ENCODE data around the gene FOLR1.
"Not testable (repeated sequence)": the region's sequence is repeated elsewhere in the genome, so short reads cannot be mapped to it uniquely, and the experiment has no call there.

FOLR1 gene

DNA sequence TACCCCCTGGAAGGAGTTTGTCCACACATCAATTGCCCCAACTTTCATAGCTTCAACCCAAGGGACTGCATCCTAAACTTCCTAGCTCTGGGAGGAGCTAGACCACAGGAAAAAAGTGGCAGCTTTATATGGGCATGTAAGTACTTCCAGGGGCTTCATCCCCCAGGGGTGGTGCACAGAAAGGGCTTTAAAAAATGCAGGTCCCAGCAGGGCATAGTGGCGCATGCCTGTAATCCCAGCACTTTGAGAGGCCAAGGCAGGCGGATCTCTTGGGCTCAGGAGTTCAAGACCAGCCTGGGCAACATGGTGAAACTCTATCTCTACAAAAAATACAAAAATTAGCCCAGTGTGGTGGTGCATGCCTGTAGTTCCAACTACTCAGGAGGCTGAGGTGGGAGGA is 14.9 kb downstream of the FOLR1 start:
- H3K4me1 ChIP-seq (ENCODE audit: control insufficient read depth in 1 of 2, insufficient read depth in 2 of 2, low read length in 2 of 2); H3K9me3 ChIP-seq (ENCODE audit: control insufficient read depth in 1 of 2, low read length in 2 of 2); H3K36me3 ChIP-seq (ENCODE audit: control insufficient read depth in 1 of 2, insufficient read depth in 2 of 2, low read length in 2 of 2); H3K27me3 ChIP-seq (ENCODE audit: control insufficient read depth in 1 of 2, insufficient read depth in 2 of 2, low read length in 2 of 2); H3K4me3 ChIP-seq (ENCODE audit: low read depth in 1 of 2, low read length in 2 of 2); H3K27ac ChIP-seq (ENCODE audit: low read depth, low read length); H3K9ac ChIP-seq (ENCODE audit: low read depth in 1 of 2, low read length in 2 of 2): not testable (repeated sequence)

DNA sequence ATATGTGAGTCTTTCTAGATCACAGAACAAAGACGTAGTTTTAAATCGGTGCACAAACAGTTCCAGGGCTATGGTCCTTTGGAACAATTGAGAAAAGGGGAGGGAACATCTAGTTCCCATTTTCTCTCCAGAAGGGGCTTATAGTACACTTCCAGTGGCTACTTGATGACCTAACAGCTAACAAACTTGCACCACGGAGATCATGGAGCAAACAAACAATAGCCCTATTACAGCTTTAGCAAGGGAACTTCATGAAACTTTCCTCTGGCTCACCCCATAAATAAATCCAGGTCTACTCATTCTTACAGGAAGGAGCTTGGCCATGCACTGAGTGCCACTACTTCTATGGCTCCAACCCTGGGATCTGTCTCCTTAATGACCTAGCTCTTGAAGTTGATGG is 16.3 kb downstream of the FOLR1 start:
- Histone ChIP-seq H3K36me3 (ENCODE audit: control insufficient read depth in 1 of 2, insufficient read depth in 2 of 2, low read length in 2 of 2) (no peaks in the 10 kb centered on the region), H3K27me3 (ENCODE audit: control insufficient read depth in 1 of 2, insufficient read depth in 2 of 2, low read length in 2 of 2) (no peaks in the 10 kb centered on the region), H3K9ac (ENCODE audit: low read depth in 1 of 2, low read length in 2 of 2) (no peak overlapping the region), H3K4me1 (ENCODE audit: control insufficient read depth in 1 of 2, insufficient read depth in 2 of 2, low read length in 2 of 2) (no peaks in the 10 kb centered on the region), H3K4me3 (ENCODE audit: low read depth in 1 of 2, low read length in 2 of 2) (no peak overlapping the region), H3K27ac (ENCODE audit: low read depth, low read length) (no peak overlapping the region), H3K9me3 (ENCODE audit: control insufficient read depth in 1 of 2, low read length in 2 of 2) (no peaks in the 10 kb centered on the region)

DNA sequence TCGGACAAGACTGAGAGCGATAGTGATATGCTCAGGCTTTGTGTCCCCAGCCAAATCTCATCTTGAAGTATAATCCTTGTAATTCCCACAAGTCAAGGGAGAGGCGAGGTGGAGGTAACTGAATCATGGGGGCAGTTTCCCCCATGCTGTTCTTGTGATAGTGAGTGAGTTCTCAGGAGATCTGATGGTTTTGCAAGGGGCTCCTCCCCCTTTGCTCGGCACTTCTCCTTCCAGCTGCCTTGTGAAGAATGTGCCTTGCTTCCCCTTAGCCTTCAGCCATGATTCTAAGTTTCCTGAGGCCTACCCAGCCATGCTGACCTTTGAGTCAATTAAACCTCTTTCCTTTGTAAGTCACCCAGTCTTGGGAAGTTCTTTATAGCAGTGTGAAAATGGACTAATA is 17.2 kb downstream of the FOLR1 start:
- Histone ChIP-seq H3K27me3 (ENCODE audit: control insufficient read depth in 1 of 2, insufficient read depth in 2 of 2, low read length in 2 of 2) (no peaks in the 10 kb centered on the region), H3K9ac (ENCODE audit: low read depth in 1 of 2, low read length in 2 of 2) (no peak overlapping the region), H3K4me3 (ENCODE audit: low read depth in 1 of 2, low read length in 2 of 2) (no peak overlapping the region), H3K27ac (ENCODE audit: low read depth, low read length) (no peak overlapping the region), H3K9me3 (ENCODE audit: control insufficient read depth in 1 of 2, low read length in 2 of 2) (no peaks in the 10 kb centered on the region), H3K4me1 (ENCODE audit: control insufficient read depth in 1 of 2, insufficient read depth in 2 of 2, low read length in 2 of 2) (no peaks in the 10 kb centered on the region), H3K36me3 (ENCODE audit: control insufficient read depth in 1 of 2, insufficient read depth in 2 of 2, low read length in 2 of 2) (no peaks in the 10 kb centered on the region)

DNA sequence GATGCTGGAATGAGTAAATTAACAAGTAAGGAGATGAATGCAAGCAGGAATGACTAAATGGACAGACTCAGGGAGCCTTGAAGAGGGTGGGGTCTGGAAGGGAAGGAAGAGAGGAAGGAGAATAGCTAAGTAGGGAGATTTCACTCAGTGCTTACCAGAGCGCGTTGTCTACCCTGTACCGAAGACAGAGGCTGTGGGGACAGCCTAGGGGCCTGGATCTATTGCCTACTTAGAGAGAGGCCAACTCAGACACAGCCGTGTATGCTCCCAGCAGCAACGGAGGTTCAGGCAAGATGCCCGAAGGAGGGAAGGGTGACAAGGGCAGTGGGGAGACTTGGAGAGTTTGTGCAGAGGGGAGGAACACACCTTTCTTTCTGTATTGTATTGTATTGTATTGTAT is 24.7 kb downstream of the FOLR1 start, which contains the start of gene FOLR2:
Gene FOLR2, plus strand, starts transcription at position 157 of the 400 bp plus-strand sequence. CDS start 1,791 bp downstream, outside the sequence.
- Histone ChIP-seq H3K4me1 (ENCODE audit: control insufficient read depth in 1 of 2, insufficient read depth in 2 of 2, low read length in 2 of 2) (peaks cover 0 to 3% of the 10 kb centered on the region in 2 donors), H3K27ac (ENCODE audit: low read depth, low read length) (no peak within 1 kb of the TSS), H3K4me3 (ENCODE audit: low read depth in 1 of 2, low read length in 2 of 2) (no peak within 1 kb of the TSS), H3K36me3 (ENCODE audit: control insufficient read depth in 1 of 2, insufficient read depth in 2 of 2, low read length in 2 of 2) (no peaks in the 10 kb centered on the region), H3K9ac (ENCODE audit: low read depth in 1 of 2, low read length in 2 of 2) (no peak within 1 kb of the TSS), H3K9me3 (ENCODE audit: control insufficient read depth in 1 of 2, low read length in 2 of 2) (no peaks in the 10 kb centered on the region), H3K27me3 (ENCODE audit: control insufficient read depth in 1 of 2, insufficient read depth in 2 of 2, low read length in 2 of 2) (peaks cover 5 to 6% of the 10 kb centered on the region in 2 donors)

DNA sequence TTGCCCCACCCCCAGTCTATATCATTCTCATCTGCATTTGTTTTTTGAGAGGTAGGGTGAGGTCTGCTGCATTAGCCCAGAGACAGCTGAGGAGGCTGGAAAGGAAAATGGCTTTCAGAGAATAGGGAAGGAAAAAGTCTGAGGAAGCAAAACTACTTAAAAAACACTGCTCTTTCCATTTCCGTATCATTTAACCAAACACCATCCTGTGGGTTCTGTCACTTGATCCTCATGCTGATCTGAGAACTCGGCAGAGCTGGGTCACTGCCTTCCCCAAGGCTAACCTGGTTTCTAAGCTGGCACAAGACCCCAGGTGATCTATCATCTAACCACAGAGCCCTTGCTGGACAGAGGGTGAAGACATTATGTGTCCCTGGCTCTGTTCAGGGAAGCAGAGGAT is 25.9 kb downstream of the FOLR1 start:
- no peaks in the 10 kb centered on the region for H3K36me3 ChIP-seq (ENCODE audit: control insufficient read depth in 1 of 2, insufficient read depth in 2 of 2, low read length in 2 of 2)
- no peak overlapping the region for H3K27ac ChIP-seq (ENCODE audit: low read depth, low read length)
- peaks cover 5 to 6% of the 10 kb centered on the region in 2 donors for H3K27me3 ChIP-seq (ENCODE audit: control insufficient read depth in 1 of 2, insufficient read depth in 2 of 2, low read length in 2 of 2)
- no peak overlapping the region for H3K9ac ChIP-seq (ENCODE audit: low read depth in 1 of 2, low read length in 2 of 2)
- H3K9me3 ChIP-seq (ENCODE audit: control insufficient read depth in 1 of 2, low read length in 2 of 2) = no peaks in the 10 kb centered on the region
- H3K4me3 ChIP-seq (ENCODE audit: low read depth in 1 of 2, low read length in 2 of 2) = no peak overlapping the region
- peaks cover 8 to 15% of the 10 kb centered on the region in 2 donors for H3K4me1 ChIP-seq (ENCODE audit: control insufficient read depth in 1 of 2, insufficient read depth in 2 of 2, low read length in 2 of 2)

DNA sequence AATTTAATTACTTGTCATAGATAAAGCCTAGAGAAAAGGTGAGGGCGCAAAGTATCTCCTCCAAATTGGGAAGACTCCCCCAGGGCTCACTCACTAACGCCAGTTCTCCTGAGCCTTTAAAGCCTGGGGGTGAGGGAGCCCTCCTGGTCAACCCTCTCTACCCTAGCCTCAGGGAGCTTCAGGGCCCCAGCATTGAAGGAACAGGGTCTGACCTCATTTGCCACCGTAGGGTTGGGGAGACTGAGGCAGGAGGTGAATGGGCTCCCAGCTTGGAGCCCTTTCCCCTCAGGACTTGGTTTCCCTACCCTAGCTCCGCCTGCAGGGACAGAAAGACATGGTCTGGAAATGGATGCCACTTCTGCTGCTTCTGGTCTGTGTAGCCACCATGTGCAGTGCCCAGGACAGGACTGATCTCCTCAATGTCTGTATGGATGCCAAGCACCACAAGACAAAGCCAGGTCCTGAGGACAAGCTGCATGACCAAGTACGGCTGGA is 26.4 kb downstream of the FOLR1 start:
- Histone ChIP-seq H3K4me3 (ENCODE audit: low read depth in 1 of 2, low read length in 2 of 2) (peak overlapping the region in 1 of 2 donors; percentile 36), H3K9ac (ENCODE audit: low read depth in 1 of 2, low read length in 2 of 2) (no peak overlapping the region), H3K36me3 (ENCODE audit: control insufficient read depth in 1 of 2, insufficient read depth in 2 of 2, low read length in 2 of 2) (no peaks in the 10 kb centered on the region), H3K27ac (ENCODE audit: low read depth, low read length) (no peak overlapping the region), H3K4me1 (ENCODE audit: control insufficient read depth in 1 of 2, insufficient read depth in 2 of 2, low read length in 2 of 2) (peaks cover 8 to 15% of the 10 kb centered on the region in 2 donors), H3K9me3 (ENCODE audit: control insufficient read depth in 1 of 2, low read length in 2 of 2) (no peaks in the 10 kb centered on the region), H3K27me3 (ENCODE audit: control insufficient read depth in 1 of 2, insufficient read depth in 2 of 2, low read length in 2 of 2) (peaks cover 5 to 6% of the 10 kb centered on the region in 2 donors)

DNA sequence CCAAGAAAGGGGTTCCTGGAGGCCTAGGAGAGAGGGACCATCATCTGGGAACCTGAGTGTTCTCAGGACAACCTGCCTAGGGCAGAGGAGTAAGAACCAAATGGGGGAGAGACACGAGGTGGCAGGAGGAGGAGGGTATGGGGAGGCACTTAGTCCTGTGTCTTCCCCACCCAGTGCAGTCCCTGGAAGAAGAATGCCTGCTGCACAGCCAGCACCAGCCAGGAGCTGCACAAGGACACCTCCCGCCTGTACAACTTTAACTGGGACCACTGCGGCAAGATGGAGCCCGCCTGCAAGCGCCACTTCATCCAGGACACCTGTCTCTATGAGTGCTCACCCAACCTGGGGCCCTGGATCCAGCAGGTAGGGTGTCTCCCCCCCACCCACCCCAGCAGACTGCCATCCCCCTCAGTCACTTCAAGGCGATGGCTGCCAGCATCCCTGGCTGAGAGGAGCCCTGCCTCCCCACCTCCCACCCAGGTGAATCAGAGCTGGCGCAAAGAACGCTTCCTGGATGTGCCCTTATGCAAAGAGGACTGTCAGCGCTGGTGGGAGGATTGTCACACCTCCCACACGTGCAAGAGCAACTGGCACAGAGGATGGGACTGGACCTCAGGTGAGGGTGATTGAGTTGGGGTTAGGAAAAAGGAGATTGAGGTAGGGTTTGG is 28.9 kb downstream of the FOLR1 start:
- H3K4me3 ChIP-seq (ENCODE audit: low read depth in 1 of 2, low read length in 2 of 2) = no peak overlapping the region
- H3K27me3 ChIP-seq (ENCODE audit: control insufficient read depth in 1 of 2, insufficient read depth in 2 of 2, low read length in 2 of 2) = peaks cover 5 to 6% of the 10 kb centered on the region in 2 donors
- H3K9me3 ChIP-seq (ENCODE audit: control insufficient read depth in 1 of 2, low read length in 2 of 2) = no peaks in the 10 kb centered on the region
- H3K9ac ChIP-seq (ENCODE audit: low read depth in 1 of 2, low read length in 2 of 2) = no peak overlapping the region
- no peak overlapping the region for H3K27ac ChIP-seq (ENCODE audit: low read depth, low read length)
- H3K4me1 ChIP-seq (ENCODE audit: control insufficient read depth in 1 of 2, insufficient read depth in 2 of 2, low read length in 2 of 2) = peaks cover 15 to 24% of the 10 kb centered on the region in 2 donors
- H3K36me3 ChIP-seq (ENCODE audit: control insufficient read depth in 1 of 2, insufficient read depth in 2 of 2, low read length in 2 of 2) = no peaks in the 10 kb centered on the region

DNA sequence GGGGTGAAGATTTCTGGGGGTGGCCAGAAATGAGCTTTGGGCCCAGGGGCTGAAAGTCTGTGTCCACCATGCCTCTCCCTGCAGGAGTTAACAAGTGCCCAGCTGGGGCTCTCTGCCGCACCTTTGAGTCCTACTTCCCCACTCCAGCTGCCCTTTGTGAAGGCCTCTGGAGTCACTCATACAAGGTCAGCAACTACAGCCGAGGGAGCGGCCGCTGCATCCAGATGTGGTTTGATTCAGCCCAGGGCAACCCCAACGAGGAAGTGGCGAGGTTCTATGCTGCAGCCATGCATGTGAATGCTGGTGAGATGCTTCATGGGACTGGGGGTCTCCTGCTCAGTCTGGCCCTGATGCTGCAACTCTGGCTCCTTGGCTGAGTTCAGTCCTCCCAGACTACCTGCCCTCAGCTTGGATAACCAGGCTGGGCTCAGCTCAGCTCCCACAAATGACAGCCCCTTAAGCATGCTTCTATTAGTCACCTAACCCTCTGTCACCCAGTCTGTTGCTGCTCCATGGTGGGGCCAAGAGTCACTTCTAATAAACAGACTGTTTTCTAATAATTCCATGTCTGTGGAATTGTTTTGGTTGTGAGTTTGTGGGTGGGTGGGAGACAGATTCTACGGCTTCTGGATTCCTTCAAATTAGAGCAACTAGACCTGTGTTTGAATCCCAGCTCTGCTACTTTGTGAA is 29.6 kb downstream of the FOLR1 start:
- Histone ChIP-seq H3K4me3 (ENCODE audit: low read depth in 1 of 2, low read length in 2 of 2) (no peak overlapping the region), H3K27me3 (ENCODE audit: control insufficient read depth in 1 of 2, insufficient read depth in 2 of 2, low read length in 2 of 2) (peaks cover 5 to 6% of the 10 kb centered on the region in 2 donors), H3K36me3 (ENCODE audit: control insufficient read depth in 1 of 2, insufficient read depth in 2 of 2, low read length in 2 of 2) (no peaks in the 10 kb centered on the region), H3K27ac (ENCODE audit: low read depth, low read length) (no peak overlapping the region), H3K9ac (ENCODE audit: low read depth in 1 of 2, low read length in 2 of 2) (no peak overlapping the region), H3K9me3 (ENCODE audit: control insufficient read depth in 1 of 2, low read length in 2 of 2) (no peaks in the 10 kb centered on the region), H3K4me1 (ENCODE audit: control insufficient read depth in 1 of 2, insufficient read depth in 2 of 2, low read length in 2 of 2) (peaks cover 16 to 25% of the 10 kb centered on the region in 2 donors)

DNA sequence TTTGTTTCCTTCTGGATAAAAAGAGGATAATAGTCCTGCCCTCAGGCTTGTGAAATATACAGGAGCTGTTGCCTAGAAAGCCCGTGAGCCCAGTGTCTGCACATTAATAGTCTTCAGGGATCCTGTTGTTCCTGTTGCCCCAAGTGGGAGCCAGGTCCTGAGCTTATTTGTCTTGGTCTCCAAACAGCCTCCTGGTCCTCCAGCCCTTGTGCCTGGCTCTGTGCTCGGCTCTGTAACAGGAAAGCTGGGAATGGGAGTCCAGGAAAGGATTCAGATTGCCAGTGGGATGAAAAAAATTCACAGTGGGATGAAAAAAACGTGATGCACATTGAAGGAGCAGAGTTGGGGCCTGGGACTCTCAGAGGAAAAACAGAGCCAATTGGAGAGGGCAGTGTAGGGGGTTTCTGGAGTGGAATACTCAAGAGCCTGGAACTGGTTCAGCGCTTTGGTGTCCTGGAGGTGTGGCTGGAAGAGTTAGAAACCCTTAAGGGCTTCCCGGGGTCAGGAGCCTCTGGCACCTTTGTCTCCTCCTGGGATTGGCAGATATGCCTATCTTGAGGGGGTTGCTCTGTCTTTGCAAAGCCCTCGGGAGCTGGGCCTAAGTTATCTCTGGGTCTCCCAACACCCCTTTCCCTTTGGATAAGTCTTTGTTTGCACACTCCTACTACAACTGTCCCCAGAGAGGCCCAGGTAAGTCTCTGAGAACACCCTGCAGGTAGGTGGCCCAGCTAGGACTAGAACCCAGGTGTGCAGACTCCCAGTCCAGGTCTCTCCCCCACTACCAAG is 30.4 kb downstream of the FOLR1 start:
- H3K9me3 ChIP-seq (ENCODE audit: control insufficient read depth in 1 of 2, low read length in 2 of 2) = no peaks in the 10 kb centered on the region
- H3K4me1 ChIP-seq (ENCODE audit: control insufficient read depth in 1 of 2, insufficient read depth in 2 of 2, low read length in 2 of 2) = peaks cover 16 to 25% of the 10 kb centered on the region in 2 donors
- H3K27me3 ChIP-seq (ENCODE audit: control insufficient read depth in 1 of 2, insufficient read depth in 2 of 2, low read length in 2 of 2) = peaks cover 5 to 6% of the 10 kb centered on the region in 2 donors
- H3K4me3 ChIP-seq (ENCODE audit: low read depth in 1 of 2, low read length in 2 of 2) = peak overlapping the region; percentile 70 to 92
- H3K36me3 ChIP-seq (ENCODE audit: control insufficient read depth in 1 of 2, insufficient read depth in 2 of 2, low read length in 2 of 2) = no peaks in the 10 kb centered on the region
- peak overlapping the region; percentile 53 for H3K27ac ChIP-seq (ENCODE audit: low read depth, low read length)
- H3K9ac ChIP-seq (ENCODE audit: low read depth in 1 of 2, low read length in 2 of 2) = peak overlapping the region; percentile 58 to 90
